MCF 10A (cell line): ENCODE data around the gene MAST1. TPM values are rescaled to one million over a fixed set of nuclear protein-coding genes. Genes with fewer than 3 reads are reported as not detected.

Source experiments
- BruUV-seq: library from RNA; stranded (reverse); fragments of 400-500 nt; replicated peaks from 2 replicates; lab custom pipeline; 2021; lab: Mats Ljungman, UMichigan
- CTCF ChIA-PET: fragments of 300-600 bp; sonication (Branson Sonifier 250); formaldehyde crosslinking; extraction: SDS; loops from one replicate; lab custom pipeline; 2021; ENCODE audit warnings: antibody characterized with exemption, inconsistent platforms; lab: Yijun Ruan, JAX
- POLR2A ChIA-PET: fragments of 300-600, 350-650 bp; sonication (Branson Sonifier 250); formaldehyde crosslinking; extraction: SDS; loops from one replicate; lab custom pipeline; 2020; ENCODE audit warnings: antibody characterized with exemption, inconsistent platforms; lab: Yijun Ruan, JAX
- DNase-seq: peaks from one replicate; pipeline ENCODE4 v3.0.0-alpha.2; 2018; ENCODE audit not compliant: unreplicated experiment
- H3K27ac Mint-ChIP-seq: one replicate; pipeline ENCODE4 v1.8.0; 2022; ENCODE audit warnings: mild to moderate bottlenecking, low read depth, mixed read lengths; ENCODE audit not compliant: unreplicated experiment
- H3K27me3 Mint-ChIP-seq: one replicate; pipeline ENCODE4 v1.8.0; 2022; ENCODE audit warnings: mixed read lengths; ENCODE audit not compliant: insufficient read depth, unreplicated experiment
- H3K36me3 Mint-ChIP-seq: one replicate; pipeline ENCODE4 v1.8.0; 2022; ENCODE audit warnings: mild to moderate bottlenecking, moderate library complexity, mixed read lengths; ENCODE audit not compliant: insufficient read depth, unreplicated experiment
- H3K4me1 Mint-ChIP-seq: one replicate; pipeline ENCODE4 v1.8.0; 2022; ENCODE audit warnings: mixed read lengths; ENCODE audit not compliant: insufficient read depth, unreplicated experiment
- H3K4me3 Mint-ChIP-seq: one replicate; pipeline ENCODE4 v1.8.0; 2022; ENCODE audit warnings: mild to moderate bottlenecking, moderate library complexity, mixed read lengths; ENCODE audit not compliant: unreplicated experiment
- H3K9me3 Mint-ChIP-seq: one replicate; pipeline ENCODE4 v1.8.0; 2022; ENCODE audit warnings: mixed read lengths; ENCODE audit not compliant: unreplicated experiment
- CTCF ChIP-seq: fragments of 200-600 bp; IDR thresholded peaks from one replicate; pipeline ENCODE4 v1.8.0; 2022; ENCODE audit warnings: antibody characterized with exemption, mild to moderate bottlenecking; ENCODE audit not compliant: unreplicated experiment
- intact Hi-C: fragments of 100-400 bp; cut with micrococcal nuclease; formaldehyde crosslinking; loops from 2 replicates; pipeline ENCODE4 v1.14.1; 2022
- total RNA-seq: library from RNA; stranded (reverse); gene quantifications from 2 replicates; pipeline ENCODE4 v1.2.3, GENCODE V29; 2022

Gene MAST1
- total RNA-seq, 1 experiment from 2014 or later = 1.6 TPM

GRCh38 chr19:12833738-12834565, 4.4 kb upstream of the MAST1 start:
- peaks cover 23% of the 10 kb centered on the region for H3K27me3 Mint-ChIP-seq
- H3K4me1 Mint-ChIP-seq = peaks cover 16% of the 10 kb centered on the region
- intact Hi-C loops = no loop called here
- no peaks in the 10 kb centered on the region for H3K9me3 Mint-ChIP-seq
- TF ChIP-seq CTCF = no peak
- no TSS peak for BruUV-seq
- ChIA-PET POLR2A (interaction anchor here (0.7 kb wide), 1 partner anchor 107 kb away, joined by 4 read pairs; no protein-coding TSS in a partner anchor), CTCF (interaction anchor here (0.7 to 2.1 kb wide), 3 partner anchors 13 to 119 kb away, joined by 3 to 11 read pairs (median 4); no protein-coding TSS in a partner anchor)
- H3K36me3 Mint-ChIP-seq = no peaks in the 10 kb centered on the region
- DNase-seq = peak; percentile 47
- H3K4me3 Mint-ChIP-seq = peak overlapping the region; percentile 56
- H3K27ac Mint-ChIP-seq = no peak overlapping the region

GRCh38 chr19:12834566-12834943, 3.8 kb upstream of the MAST1 start, which contains the start of gene RTBDN:
RTBDN (minus strand) TSS chr19:12834579; CDS start chr19:12829979, 4,600 bp downstream.
- no peak for TF ChIP-seq CTCF
- BruUV-seq = no TSS peak
- H3K27ac Mint-ChIP-seq = no peak within 1 kb of the TSS
- H3K4me1 Mint-ChIP-seq = peaks cover 22% of the 10 kb centered on the region
- H3K9me3 Mint-ChIP-seq = no peaks in the 10 kb centered on the region
- ChIA-PET POLR2A (no interaction called here), CTCF (interaction anchor here (0.7 to 2.1 kb wide), 3 partner anchors 13 to 119 kb away, joined by 3 to 11 read pairs (median 4); no protein-coding TSS in a partner anchor)
- H3K4me3 Mint-ChIP-seq = peak within 1 kb of the TSS; percentile 56
- intact Hi-C loops = no loop called here
- no peaks in the 10 kb centered on the region for H3K36me3 Mint-ChIP-seq
- H3K27me3 Mint-ChIP-seq = peaks cover 29% of the 10 kb centered on the region
- no peak for DNase-seq

GRCh38 chr19:12834976-12835757, 3.1 kb upstream of the MAST1 start:
- Mint-ChIP-seq H3K36me3 (no peaks in the 10 kb centered on the region), H3K27ac (no peak overlapping the region), H3K27me3 (peaks cover 34% of the 10 kb centered on the region), H3K4me1 (peaks cover 22% of the 10 kb centered on the region), H3K9me3 (no peaks in the 10 kb centered on the region), H3K4me3 (peak overlapping the region; percentile 56)
- TF ChIP-seq CTCF = no peak
- ChIA-PET POLR2A (interaction anchor here (0.6 kb wide), 1 partner anchor 9 kb away, joined by 4 read pairs; no protein-coding TSS in a partner anchor), CTCF (interaction anchor here (2.1 kb wide), 1 partner anchor 12 kb away, joined by 11 read pairs; no protein-coding TSS in a partner anchor)
- DNase-seq = no peak
- intact Hi-C loops = loop anchor here (5.0 kb wide), 1 partner anchor 33 kb away; the partner anchor contains the start of genes PRDX2 and THSD8
- no TSS peak for BruUV-seq
